Right lung (tissue), 5 donors: ENCODE data around the gene RFTN2. TPM values are rescaled to one million over a fixed set of nuclear protein-coding genes. Genes with fewer than 3 reads are reported as not detected.
A peak's percentile ranks its signal among the peaks of the same experiment; 100 is the strongest.
"Not testable (repeated sequence)": the region's sequence is repeated elsewhere in the genome, so short reads cannot be mapped to it uniquely, and the experiment has no call there.

Experiments used
- DNase-seq, 2 donors: peaks; one replicate each; pipeline ENCODE4 v3.0.0-alpha.2; 2013
- polyA plus RNA-seq, 5 donors: library from polyadenylated mRNA; unstranded; fragments of 120-200 nt; gene quantifications; one replicate each; pipeline versions ENCODE4 v1.2.1 to v1.2.3, GENCODE V29; 2013; ENCODE audit warnings: inconsistent platforms in 1 of 5, low replicate concordance in 1 of 5; ENCODE audit not compliant: insufficient read length in 5 of 5, insufficient read depth in 1 of 5

Gene RFTN2
- polyA plus RNA-seq, 5 donors: 17.7 to 35.5 (median 21.3) TPM

- DNase-seq: no peak
These were observed 119.9 kb downstream of the RFTN2 start for GRCh38 chr2:197555467-197555866.

- DNase-seq: not testable (repeated sequence)
These were observed 124.1 kb downstream of the RFTN2 start for GRCh38 chr2:197551260-197551659.

- DNase-seq: no peak
These were observed 126.8 kb downstream of the RFTN2 start for GRCh38 chr2:197548582-197548981.

GRCh38 chr2:197547163-197547900, 128.1 kb downstream of the RFTN2 start:
- no peak for DNase-seq

DNA sequence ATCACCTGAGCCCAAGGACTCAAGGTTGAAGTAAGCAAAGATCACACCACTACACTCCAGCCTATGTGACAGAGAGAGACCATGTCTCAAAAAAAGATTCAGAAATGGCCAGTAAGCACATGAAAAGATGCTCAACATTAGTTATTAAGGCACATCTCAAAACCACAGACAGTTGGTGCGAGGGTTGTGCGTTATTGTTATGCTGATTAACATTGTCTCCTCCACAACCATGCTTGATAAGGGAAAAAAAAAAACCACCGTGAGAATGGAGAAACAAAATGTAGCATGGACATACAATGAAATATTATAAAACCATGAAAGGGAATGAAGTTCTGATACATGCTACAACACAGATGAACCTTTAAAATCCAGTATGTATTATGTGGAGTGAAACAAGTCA, 132.2 kb downstream of the RFTN2 start:
- DNase-seq: no peak

GRCh38 chr2:197539734-197540133, 135.7 kb downstream of the RFTN2 start:
- DNase-seq: no peak

GRCh38 chr2:197538412-197538811, 137.0 kb downstream of the RFTN2 start:
- peak in 1 of 2 donors; percentile 22 for DNase-seq

Other genes with a start within 250 kb of the RFTN2 start
- gene SF3B1, start 240.6 kb downstream of the RFTN2 start, polyA plus RNA-seq: 100 to 1,000 TPM; 383 to 680 (median 633) TPM
- 10 to 100 TPM; 12.5 to 16.2 (median 13.4) TPM for gene COQ10B, start 222.0 kb downstream of the RFTN2 start, polyA plus RNA-seq
- 100 to 1,000 TPM; 373 to 490 (median 417) TPM for gene HSPD1, start 175.7 kb downstream of the RFTN2 start, polyA plus RNA-seq
- gene HSPE1, start 175.2 kb downstream of the RFTN2 start, polyA plus RNA-seq: 100 to 1,000 TPM; 134 to 192 (median 161) TPM
- gene MOB4, start 159.5 kb downstream of the RFTN2 start, polyA plus RNA-seq: 10 to 100 TPM; 43.0 to 58.7 (median 48.1) TPM
- 1 to 10 TPM; 3.7 to 5.5 (median 5.5) TPM for gene MARS2, start 29.8 kb upstream of the RFTN2 start, polyA plus RNA-seq
- gene BOLL, start 109.7 kb upstream of the RFTN2 start, polyA plus RNA-seq: under 1 TPM in 1 of 5 donors, not detected in 4; 0.12 TPM
- gene PLCL1, start 129.0 kb upstream of the RFTN2 start, polyA plus RNA-seq: 10 to 100 TPM in 3 of 5 donors, 1 to 10 TPM in 2; 6.4 to 13.6 (median 11.5) TPM